ENCODE data around the gene SLC35B4.

- no peak for TF ChIP-seq CTCF (IDR thresholded peaks at IDR 0.05; ENCODE audit: insufficient read depth, low read length, poor library complexity, severe bottlenecking)
- TF ChIP-seq EZH2phosphoT487 (conservative IDR thresholded peaks at IDR 0.05; ENCODE audit: low read length) = no peak
These were observed 3.5 kb upstream of the SLC35B4 start for GRCh38 chr7:134320201-134320600.
